HepG2 (cell line): ENCODE data around the gene TRPC1. TPM values are rescaled to one million over a fixed set of nuclear protein-coding genes. Genes with fewer than 3 reads are reported as not detected.

Experiments used
- ATAC-seq: fragments of 200-7000 bp; cut with Tn5 transposase; 3 replicates; pipeline ENCODE4 v1.9.1; 2020; ENCODE audit warnings: mild to moderate bottlenecking, moderate library complexity
- BruUV-seq: library from RNA; stranded (reverse); fragments of 400-500 nt; replicated peaks from 2 replicates; lab custom pipeline; 2021; lab: Mats Ljungman, UMichigan
- CTCF ChIA-PET: fragments of 300-600 bp; formaldehyde crosslinking; extraction: SDS; loops from one replicate; lab custom pipeline; 2021; ENCODE audit warnings: low total read pairs, inconsistent platforms, low intra/inter-chr PET ratio; lab: Yijun Ruan, JAX
- POLR2A ChIA-PET: fragments of 350-600 bp; sonication (Branson Sonifier 250); formaldehyde crosslinking; loops from one replicate; lab custom pipeline; 2020; ENCODE audit warnings: antibody characterized with exemption, inconsistent platforms; lab: Yijun Ruan, JAX
- DNase-seq: peaks from one replicate; pipeline ENCODE4 v3.0.0-alpha.2; 2015; ENCODE audit warnings: low spot score
- FAIRE-seq: peaks from 3 replicates; lab custom pipeline; 2011; peaks lifted over from hg19 to GRCh38; lab: Jason Lieb, UNC
- H2AFZ ChIP-seq: one replicate; pipeline ENCODE4 v1.6.1; 2011; ENCODE audit warnings: low read length, inconsistent platforms
- H3K27ac ChIP-seq: fragments of 300-600 bp; 3 replicates; pipeline ENCODE4 v1.8.0; 2011; ENCODE audit warnings: mixed run types, mild to moderate bottlenecking, mixed read lengths, low read length, inconsistent platforms; ENCODE audit not compliant: insufficient read depth; ENCODE audit errors: extremely low read length
- H3K27me3 ChIP-seq, 2 experiments: fragments of 200-600 bp in 1 of 2; 2 replicates in 1 of 2; 3 replicates in 1 of 2; pipeline versions ENCODE4 v1.6.0 to v1.8.0; 2011; ENCODE audit warnings: low read length in 2 of 2, mild to moderate bottlenecking in 2 of 2, moderate library complexity in 2 of 2, inconsistent platforms in 1 of 2; ENCODE audit not compliant: insufficient read depth in 2 of 2, control insufficient read depth in 1 of 2
- H3K36me3 ChIP-seq, 2 experiments: fragments of 200-600 bp in 1 of 2; replicated peaks in 1 of 2; 2 replicates in 1 of 2; 3 replicates in 1 of 2; pipeline versions ENCODE4 v1.5.1 to v1.8.0; 2011; ENCODE audit warnings: low read length in 2 of 2, inconsistent platforms in 1 of 2; ENCODE audit not compliant: insufficient read depth in 2 of 2, control insufficient read depth in 1 of 2
- H3K4me1 ChIP-seq: 2 replicates; pipeline ENCODE4 v1.5.1; 2012; ENCODE audit warnings: low read length, inconsistent platforms; ENCODE audit not compliant: insufficient read depth
- H3K4me2 ChIP-seq: 2 replicates; pipeline ENCODE4 v1.6.0; 2011; ENCODE audit warnings: low read depth, low read length, inconsistent platforms
- H3K4me3 ChIP-seq, 3 experiments: fragments of 200-600 bp in 1 of 3; sonication (generic), shearing (Covaris generic) in 1 of 3; replicated peaks in 1 of 3; 2 replicates each; pipeline ENCODE4 v1.5.1; 2011 to 2016; ENCODE audit warnings: low read length in 3 of 3, inconsistent platforms in 2 of 3, low read depth in 2 of 3, mild to moderate bottlenecking in 2 of 3, control low read depth in 1 of 3, mixed read lengths in 1 of 3; ENCODE audit not compliant: insufficient read depth in 1 of 3
- H3K79me2 ChIP-seq: one replicate; pipeline ENCODE4 v1.6.1; 2011; ENCODE audit warnings: low read length, inconsistent platforms; ENCODE audit not compliant: insufficient read depth
- H3K9ac ChIP-seq: 2 replicates; pipeline ENCODE4 v1.6.0; 2011; ENCODE audit warnings: mild to moderate bottlenecking, low read depth, low read length, inconsistent platforms; ENCODE audit not compliant: insufficient read depth
- H3K9me3 ChIP-seq: 2 replicates; pipeline ENCODE4 v1.5.1; 2012; ENCODE audit warnings: mild to moderate bottlenecking, low read length
- H4K20me1 ChIP-seq: 2 replicates; pipeline ENCODE4 v1.6.0; 2011; ENCODE audit warnings: inconsistent platforms, mild to moderate bottlenecking, low read length, moderate library complexity; ENCODE audit not compliant: insufficient read depth
- CHD2 ChIP-seq: IDR thresholded peaks from 2 replicates; pipeline ENCODE4 v1.6.1; 2011; ENCODE audit warnings: low read depth, low read length, improper control_type of control experiment
- FOXP1 ChIP-seq, 2 experiments: fragments of 450-650 bp in 1 of 2; IDR thresholded peaks; 2 replicates each; pipeline ENCODE4 v1.6.1; 2017 to 2018; ENCODE audit warnings: antibody characterized with exemption in 1 of 2
- KAT7 ChIP-seq: IDR thresholded peaks from 2 replicates; pipeline ENCODE4 v1.6.1; 2018; ENCODE audit warnings: borderline replicate concordance, missing compliant biosample characterization
- KAT8 ChIP-seq: IDR thresholded peaks from 2 replicates; pipeline ENCODE4 v1.6.1; 2016; ENCODE audit warnings: missing genetic modification reagents, missing compliant biosample characterization
- MED1 ChIP-seq: sonication (generic); formaldehyde crosslinking; IDR thresholded peaks from 2 replicates; pipeline ENCODE4 v1.4.0; 2020; ENCODE audit warnings: missing genetic modification reagents
- MIXL1 ChIP-seq: IDR thresholded peaks from 2 replicates; pipeline ENCODE4 v1.6.1; 2016
- NFIC ChIP-seq: IDR thresholded peaks from 2 replicates; pipeline ENCODE4 v1.6.1; 2012; ENCODE audit warnings: mild to moderate bottlenecking, low read length, inconsistent platforms
- NR2F6 ChIP-seq, 2 experiments: IDR thresholded peaks; 2 replicates each; pipeline ENCODE4 v1.6.1; 2016; ENCODE audit warnings: antibody characterized with exemption in 1 of 2, mild to moderate bottlenecking in 1 of 2
- PAWR ChIP-seq: sonication (generic); formaldehyde crosslinking; IDR thresholded peaks from 2 replicates; pipeline ENCODE4 v1.4.0; 2020; ENCODE audit warnings: missing genetic modification reagents, mild to moderate bottlenecking, borderline replicate concordance
- PPARG ChIP-seq: conservative IDR thresholded peaks from 2 replicates; pipeline ENCODE4 v1.6.1; 2016; ENCODE audit warnings: missing biosample characterization, missing genetic modification reagents
- RXRB ChIP-seq: IDR thresholded peaks from 2 replicates; pipeline ENCODE4 v1.6.1; 2016; ENCODE audit warnings: borderline replicate concordance, missing genetic modification reagents, missing compliant biosample characterization
- SAP130 ChIP-seq: IDR thresholded peaks from 2 replicates; pipeline ENCODE4 v1.6.1; 2016; ENCODE audit warnings: low read depth
- SETDB1 ChIP-seq: sonication (generic); formaldehyde crosslinking; IDR thresholded peaks from 2 replicates; pipeline ENCODE4 v1.5.1; 2020; ENCODE audit warnings: missing genetic modification reagents, mild to moderate bottlenecking, borderline replicate concordance
- THRA ChIP-seq: sonication (generic); formaldehyde crosslinking; IDR thresholded peaks from 2 replicates; pipeline ENCODE4 v1.4.0; 2020; ENCODE audit warnings: missing genetic modification reagents, borderline replicate concordance
- YEATS4 ChIP-seq: sonication (generic); formaldehyde crosslinking; IDR thresholded peaks from 2 replicates; pipeline ENCODE4 v1.4.0; 2020; ENCODE audit warnings: missing genetic modification reagents, borderline replicate concordance
- ZNF232 ChIP-seq: sonication (generic); formaldehyde crosslinking; IDR thresholded peaks from 2 replicates; pipeline ENCODE4 v1.4.0; 2020; ENCODE audit warnings: missing genetic modification reagents, borderline replicate concordance
- ZNF354B ChIP-seq: sonication (generic); formaldehyde crosslinking; IDR thresholded peaks from 2 replicates; pipeline ENCODE4 v1.8.0; 2022; ENCODE audit warnings: mild to moderate bottlenecking, missing genetic modification reagents
- ZNF446 ChIP-seq: sonication (generic); formaldehyde crosslinking; IDR thresholded peaks from 2 replicates; pipeline ENCODE4 v1.5.0; 2020; ENCODE audit warnings: mild to moderate bottlenecking, missing genetic modification reagents
- WGBS: methylation state at CpG from one replicate; pipeline ENCODE4 v1.1.6; 2017; ENCODE audit warnings: low lambda C conversion rate; 5-methylcytosine and 5-hydroxymethylcytosine counted together
- in situ Hi-C: cut with HindIII; loops from 2 replicates; pipeline ENCODE4 v1.10.0; 2017; ENCODE audit warnings: low pct_unique_long_range_greater_than_20kb; ENCODE audit not compliant: extremely low pct_ligation_motif_present
- intact Hi-C: fragments of 100-400 bp; cut with micrococcal nuclease; formaldehyde crosslinking; loops from one replicate; pipeline ENCODE4 v1.10.0; 2022; ENCODE audit not compliant: unreplicated experiment
- polyA plus RNA-seq, 8 experiments: library from polyadenylated mRNA; depleted of rRNA in 3 of 8; stranded (reverse) in 7 of 8; unstranded in 1 of 8; fragments of >200 nt; fragmentation: Illumina TruSeq in 4 of 8; extraction: Trizol in 4 of 8; gene quantifications; 2 replicates each; pipeline versions ENCODE4 v1.2.1 to v1.2.3, GENCODE V29; 2011 to 2016; ENCODE audit warnings: low read depth in 4 of 8, missing spikeins in 1 of 8, mixed read lengths in 1 of 8; ENCODE audit not compliant: insufficient read depth in 1 of 8
- total RNA-seq, 5 experiments: library from RNA; depleted of rRNA; stranded (reverse); fragments of >200 nt; fragmentation: Illumina TruSeq; extraction: Trizol; gene quantifications; 2 replicates each; pipeline ENCODE4 v1.2.3, GENCODE V29; 2016; ENCODE audit warnings: low read depth in 1 of 5
- TF ChIP-seq, protein P1 (sequence below): sonication (generic); formaldehyde crosslinking; IDR thresholded peaks from 2 replicates; pipeline ENCODE4 v1.8.0; 2022; ENCODE audit warnings: missing genetic modification reagents, mild to moderate bottlenecking, moderate library complexity, borderline replicate concordance

The TRPC1 gene
- total and polyA plus RNA-seq, 2 of the 13 experiments (the other 11 are each of a cell fraction or from before 2014, with no cell fraction given): 10.8 to 13.1 TPM

- ChIA-PET POLR2A (interaction anchor here (1.9 kb wide), 1 partner anchor 94 kb away, joined by 5 read pairs; no protein-coding TSS in a partner anchor), CTCF (no interaction called here)
- DNase-seq (peak; percentile 27), ATAC-seq (peak; percentile 36), FAIRE-seq (no peak)
- no peak overlapping the region for H3K9ac ChIP-seq
- H2AFZ ChIP-seq: no peak overlapping the region
- no peaks in the 10 kb centered on the region for H4K20me1 ChIP-seq
- intact Hi-C loops: no loop called here
- no TSS peak for BruUV-seq
- H3K9me3 ChIP-seq: no peaks in the 10 kb centered on the region
- no peaks in the 10 kb centered on the region for H3K79me2 ChIP-seq
- H3K27ac ChIP-seq: peak overlapping the region; percentile 52
- H3K4me2 ChIP-seq: 0 out of 2 replicates have a peak overlapping the region, but pooled peaks have one; percentile 8
- H3K4me1 ChIP-seq: peaks cover 34% of the 10 kb centered on the region
- in situ Hi-C loops: no loop called here
- no peak overlapping the region for H3K4me3 ChIP-seq
- WGBS: 18% methylated on average over 2 of the region's 2 CpGs
- H3K27me3 ChIP-seq: no peaks in the 10 kb centered on the region
- H3K36me3 ChIP-seq: no peaks in the 10 kb centered on the region
- peak; percentile 89 for TF ChIP-seq NFIC
- TF ChIP-seq ZNF446: no peak
- no peak for TF ChIP-seq CHD2
- TF ChIP-seq SETDB1 (CRISPR knock-in tag): no peak
- peak; percentile 45; the same call in 1 of the 2 replicates for TF ChIP-seq PPARG (CRISPR knock-in tag)
- no peak for TF ChIP-seq PAWR (CRISPR knock-in tag)
- TF ChIP-seq RXRB: peak; percentile 99
- peak; percentile 69 for TF ChIP-seq SAP130 (CRISPR knock-in tag)
- TF ChIP-seq, protein P1, sequence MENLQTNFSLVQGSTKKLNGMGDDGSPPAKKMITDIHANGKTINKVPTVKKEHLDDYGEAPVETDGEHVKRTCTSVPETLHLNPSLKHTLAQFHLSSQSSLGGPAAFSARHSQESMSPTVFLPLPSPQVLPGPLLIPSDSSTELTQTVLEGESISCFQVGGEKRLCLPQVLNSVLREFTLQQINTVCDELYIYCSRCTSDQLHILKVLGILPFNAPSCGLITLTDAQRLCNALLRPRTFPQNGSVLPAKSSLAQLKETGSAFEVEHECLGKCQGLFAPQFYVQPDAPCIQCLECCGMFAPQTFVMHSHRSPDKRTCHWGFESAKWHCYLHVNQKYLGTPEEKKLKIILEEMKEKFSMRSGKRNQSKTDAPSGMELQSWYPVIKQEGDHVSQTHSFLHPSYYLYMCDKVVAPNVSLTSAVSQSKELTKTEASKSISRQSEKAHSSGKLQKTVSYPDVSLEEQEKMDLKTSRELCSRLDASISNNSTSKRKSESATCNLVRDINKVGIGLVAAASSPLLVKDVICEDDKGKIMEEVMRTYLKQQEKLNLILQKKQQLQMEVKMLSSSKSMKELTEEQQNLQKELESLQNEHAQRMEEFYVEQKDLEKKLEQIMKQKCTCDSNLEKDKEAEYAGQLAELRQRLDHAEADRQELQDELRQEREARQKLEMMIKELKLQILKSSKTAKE (CRISPR knock-in tag): peak; percentile 41; the same call in 1 of the 2 replicates
- peak; percentile 97 for TF ChIP-seq MIXL1 (CRISPR knock-in tag)
- peak; percentile 99 for TF ChIP-seq THRA (CRISPR knock-in tag)
- 0 out of 2 replicates have a peak, but pooled peaks have one; percentile 28 for TF ChIP-seq FOXP1 (IDR thresholded peaks at IDR 0.05)
- TF ChIP-seq FOXP1 (CRISPR knock-in tag; IDR thresholded peaks at IDR 0.05): peak; percentile 97
- TF ChIP-seq KAT8: peak; percentile 70; the same call in 1 of the 2 replicates
- 0 out of 2 replicates have a peak, but pooled peaks have one; percentile 30 for TF ChIP-seq KAT7 (CRISPR knock-in tag)
- TF ChIP-seq NR2F6 (IDR thresholded peaks at IDR 0.05): 0 out of 2 replicates have a peak, but pooled peaks have one; percentile 36
- peak; percentile 35; the same call in 1 of the 2 replicates for TF ChIP-seq NR2F6 (CRISPR knock-in tag; IDR thresholded peaks at IDR 0.05)
- TF ChIP-seq YEATS4 (CRISPR knock-in tag): 0 out of 2 replicates have a peak, but pooled peaks have one; percentile 36
- TF ChIP-seq MED1 (CRISPR knock-in tag): peak; percentile 96
- no peak for TF ChIP-seq ZNF232
- TF ChIP-seq ZNF354B (CRISPR knock-in tag): no peak
These were observed 123.1 kb downstream of the TRPC1 start for GRCh38 chr3:142846779-142847577.
